Amniotic epithelial cell (primary cell): ENCODE results near the gene RAPGEF6.

Source experiments
- DNase-seq: peaks from one replicate; pipeline ENCODE4 v3.0.0-alpha.2; 2010; ENCODE audit warnings: low read depth

Gene RAPGEF6, protein sequence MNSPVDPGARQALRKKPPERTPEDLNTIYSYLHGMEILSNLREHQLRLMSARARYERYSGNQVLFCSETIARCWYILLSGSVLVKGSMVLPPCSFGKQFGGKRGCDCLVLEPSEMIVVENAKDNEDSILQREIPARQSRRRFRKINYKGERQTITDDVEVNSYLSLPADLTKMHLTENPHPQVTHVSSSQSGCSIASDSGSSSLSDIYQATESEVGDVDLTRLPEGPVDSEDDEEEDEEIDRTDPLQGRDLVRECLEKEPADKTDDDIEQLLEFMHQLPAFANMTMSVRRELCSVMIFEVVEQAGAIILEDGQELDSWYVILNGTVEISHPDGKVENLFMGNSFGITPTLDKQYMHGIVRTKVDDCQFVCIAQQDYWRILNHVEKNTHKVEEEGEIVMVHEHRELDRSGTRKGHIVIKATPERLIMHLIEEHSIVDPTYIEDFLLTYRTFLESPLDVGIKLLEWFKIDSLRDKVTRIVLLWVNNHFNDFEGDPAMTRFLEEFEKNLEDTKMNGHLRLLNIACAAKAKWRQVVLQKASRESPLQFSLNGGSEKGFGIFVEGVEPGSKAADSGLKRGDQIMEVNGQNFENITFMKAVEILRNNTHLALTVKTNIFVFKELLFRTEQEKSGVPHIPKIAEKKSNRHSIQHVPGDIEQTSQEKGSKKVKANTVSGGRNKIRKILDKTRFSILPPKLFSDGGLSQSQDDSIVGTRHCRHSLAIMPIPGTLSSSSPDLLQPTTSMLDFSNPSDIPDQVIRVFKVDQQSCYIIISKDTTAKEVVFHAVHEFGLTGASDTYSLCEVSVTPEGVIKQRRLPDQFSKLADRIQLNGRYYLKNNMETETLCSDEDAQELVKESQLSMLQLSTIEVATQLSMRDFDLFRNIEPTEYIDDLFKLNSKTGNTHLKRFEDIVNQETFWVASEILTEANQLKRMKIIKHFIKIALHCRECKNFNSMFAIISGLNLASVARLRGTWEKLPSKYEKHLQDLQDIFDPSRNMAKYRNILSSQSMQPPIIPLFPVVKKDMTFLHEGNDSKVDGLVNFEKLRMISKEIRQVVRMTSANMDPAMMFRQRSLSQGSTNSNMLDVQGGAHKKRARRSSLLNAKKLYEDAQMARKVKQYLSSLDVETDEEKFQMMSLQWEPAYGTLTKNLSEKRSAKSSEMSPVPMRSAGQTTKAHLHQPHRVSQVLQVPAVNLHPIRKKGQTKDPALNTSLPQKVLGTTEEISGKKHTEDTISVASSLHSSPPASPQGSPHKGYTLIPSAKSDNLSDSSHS (N-terminal part only)

DNA sequence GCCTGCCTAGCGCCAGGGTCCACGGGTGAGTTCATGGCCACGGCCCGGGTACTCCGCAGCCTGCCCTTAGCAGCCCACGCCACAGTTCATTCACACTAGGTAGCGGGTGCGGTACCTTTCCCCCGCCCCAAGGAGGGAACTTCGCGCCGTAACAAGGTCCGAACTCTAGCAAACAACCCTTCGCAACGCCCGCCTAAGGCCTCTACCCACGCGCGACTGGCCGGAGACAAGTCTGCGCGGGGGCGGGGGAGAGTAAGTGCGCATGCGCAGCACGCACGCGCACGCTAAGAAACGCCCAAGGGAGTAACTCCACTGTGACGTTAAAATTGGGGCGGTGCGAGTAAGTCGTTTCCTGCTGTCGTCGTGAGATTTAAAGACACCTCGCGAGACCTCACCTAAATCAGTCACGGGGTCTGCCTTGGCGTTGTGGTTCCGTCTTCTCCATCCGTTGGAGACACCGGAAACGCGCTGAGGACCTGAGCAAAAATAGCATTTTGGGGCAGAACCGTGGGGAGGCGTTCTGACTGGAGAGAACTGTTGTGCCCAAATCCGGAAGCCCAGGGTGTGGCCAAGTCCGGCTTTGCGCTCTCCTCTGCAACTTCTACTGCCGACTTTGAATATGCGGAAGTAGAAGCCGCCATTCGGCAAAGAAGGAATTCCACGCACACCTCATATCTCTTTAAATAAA lies at the start of gene RAPGEF6:
Gene RAPGEF6, minus strand, starts transcription at position 234 of the 688 bp plus-strand sequence. Its CDS starts 199 bp downstream, at position 35.
- peak; percentile 100 for DNase-seq

DNA sequence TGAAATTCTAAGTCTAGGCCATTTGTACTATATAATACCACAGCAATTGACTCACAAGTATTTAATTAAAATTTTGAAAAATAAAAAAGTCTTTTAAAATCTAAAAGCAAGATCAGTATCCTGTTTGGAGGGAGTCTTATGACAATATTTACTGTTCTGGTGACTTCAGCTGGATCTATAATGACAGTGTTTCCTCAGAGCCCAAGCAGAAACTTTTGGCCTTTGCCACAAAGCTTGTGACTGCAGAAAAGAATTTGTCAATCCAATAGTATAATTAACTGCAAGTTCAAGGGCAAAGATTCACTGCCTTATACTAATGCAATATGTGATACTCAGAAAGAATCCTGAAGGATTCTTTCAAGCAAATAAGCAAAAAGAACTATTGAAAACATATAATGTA lies 49.6 kb upstream of the RAPGEF6 start:
- no peak for DNase-seq

DNA sequence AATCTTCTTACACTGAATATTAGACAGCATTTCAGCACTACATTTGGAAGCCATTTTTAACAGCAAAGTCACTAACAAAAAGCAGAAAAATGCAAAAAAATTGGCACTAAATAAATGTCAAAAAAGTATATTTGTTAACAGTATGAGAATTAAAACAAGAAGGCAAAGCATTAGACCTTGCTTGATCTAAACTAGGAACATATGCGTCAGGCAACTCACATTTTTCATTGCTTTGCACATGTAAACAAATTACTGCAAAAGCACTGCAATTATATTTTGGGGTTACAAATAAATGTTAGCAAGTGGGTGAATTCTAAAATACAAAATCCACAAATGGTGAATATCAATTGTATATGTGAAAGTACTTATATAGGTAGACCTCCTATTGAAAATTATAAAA lies 49.0 kb upstream of the RAPGEF6 start:
- DNase-seq = no peak

DNA sequence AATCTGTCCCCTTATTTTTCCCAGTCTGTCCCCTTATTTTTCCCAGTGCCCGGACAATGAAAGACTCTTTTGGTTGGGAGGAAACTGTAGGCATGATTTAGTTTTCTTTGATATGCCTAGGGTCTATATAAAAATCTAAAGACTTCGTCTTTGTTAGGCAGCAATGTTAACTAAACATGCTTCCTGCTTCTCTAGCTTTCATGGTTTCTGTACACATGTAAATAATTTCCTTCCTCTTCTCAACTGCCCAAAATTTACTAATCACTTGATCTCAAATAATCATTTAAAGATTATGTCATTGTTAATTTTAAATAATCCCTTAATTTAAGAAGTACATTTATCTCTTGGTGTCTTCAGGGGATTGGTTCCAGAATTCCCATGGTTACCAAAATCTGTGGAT lies 47.8 kb upstream of the RAPGEF6 start:
- DNase-seq = no peak

DNA sequence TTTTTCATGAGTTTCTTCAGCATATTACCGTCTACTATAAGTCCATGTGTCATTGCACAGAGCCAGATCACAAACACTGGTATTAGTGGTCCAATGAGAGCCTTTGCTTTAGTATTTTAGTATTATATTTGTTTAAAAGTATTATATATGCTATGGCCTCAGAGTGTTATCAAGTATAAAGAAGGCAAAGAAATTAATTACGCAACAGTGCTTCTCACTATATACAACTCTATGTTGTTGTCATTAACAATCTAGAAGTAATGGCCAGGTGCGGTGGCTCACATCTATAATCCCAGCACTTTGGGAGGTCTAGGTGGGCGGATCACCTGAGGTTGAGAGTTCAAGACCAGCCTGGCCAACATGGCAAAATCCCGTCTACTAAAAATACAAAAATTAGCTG lies 47.1 kb upstream of the RAPGEF6 start:
- no peak for DNase-seq

DNA sequence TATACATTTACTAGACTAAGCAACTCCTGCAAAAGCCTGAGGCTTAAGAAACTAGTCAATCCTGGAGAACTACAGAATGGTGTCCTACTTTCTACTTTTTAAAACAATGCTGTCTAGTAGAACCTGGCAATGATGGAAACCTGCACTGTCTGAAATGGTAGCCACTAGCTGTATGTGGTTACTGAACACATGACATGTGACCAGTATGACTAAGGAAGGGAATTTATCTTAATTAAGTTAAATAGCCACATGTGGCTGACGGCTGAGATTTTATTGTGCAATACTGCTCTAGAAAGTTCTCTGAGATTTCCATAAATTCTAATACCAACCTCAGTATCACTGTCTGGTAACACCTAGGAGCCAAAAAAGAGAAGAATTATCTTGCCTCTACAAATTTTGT lies 44.9 kb upstream of the RAPGEF6 start:
- peak; percentile 90 for DNase-seq

DNA sequence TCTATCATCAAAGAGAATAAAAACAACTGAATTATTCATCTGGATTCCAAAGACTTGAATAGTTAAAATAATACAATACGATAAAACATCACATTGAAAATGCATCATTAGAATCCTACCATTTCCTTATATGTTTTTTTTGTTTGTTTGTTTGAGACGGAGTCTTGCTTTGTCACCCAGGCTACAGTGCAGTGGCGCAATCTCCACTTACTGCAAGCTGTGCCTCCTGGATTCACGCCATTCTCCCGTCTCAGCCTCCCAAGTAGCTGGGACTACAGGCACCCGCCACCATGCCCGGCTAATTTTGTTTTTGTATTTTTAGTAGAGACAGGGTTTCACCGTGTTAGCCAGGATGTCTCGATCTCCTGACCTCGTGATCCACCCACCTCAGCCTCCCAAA lies 43.2 kb upstream of the RAPGEF6 start:
- DNase-seq = peak; percentile 36

DNA sequence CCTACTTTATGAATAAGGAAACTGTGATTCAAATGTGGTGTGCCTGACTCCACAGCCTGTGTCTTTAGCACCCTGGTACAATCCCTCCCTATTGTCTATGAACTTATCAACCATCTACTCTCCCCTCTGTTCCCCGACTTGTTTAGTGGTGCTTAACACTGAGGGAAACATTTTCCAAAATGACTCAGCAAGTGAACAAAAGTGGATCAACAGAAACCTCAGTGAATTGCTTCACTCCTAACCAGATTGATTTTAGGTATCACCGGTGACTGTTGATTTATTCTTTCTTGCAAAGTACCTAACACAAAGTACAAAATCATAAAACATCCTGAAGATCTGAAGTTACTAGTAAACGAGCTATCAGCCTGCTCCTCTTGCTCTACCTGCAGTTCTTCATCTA lies 42.1 kb upstream of the RAPGEF6 start:
- peak; percentile 82 for DNase-seq

DNA sequence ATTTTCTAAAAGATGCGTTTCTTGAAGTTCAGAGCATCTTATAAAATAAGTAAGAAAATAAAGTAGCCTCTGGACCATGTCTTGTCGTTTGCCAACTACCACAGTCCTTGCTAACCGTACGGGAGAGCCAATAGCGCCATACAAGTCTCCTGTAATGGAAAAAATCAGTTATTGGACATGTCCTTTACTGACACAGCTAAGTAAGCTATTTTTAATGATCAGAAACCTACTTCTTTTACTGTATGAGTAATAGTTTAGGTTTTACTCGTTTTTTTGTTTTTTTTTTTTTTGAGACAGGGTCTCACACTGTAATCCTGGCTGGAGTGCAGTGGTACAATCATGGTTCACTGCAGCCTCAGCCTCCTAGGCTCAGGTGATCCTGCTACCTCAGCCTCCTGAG lies 37.7 kb upstream of the RAPGEF6 start:
- no peak for DNase-seq

DNA sequence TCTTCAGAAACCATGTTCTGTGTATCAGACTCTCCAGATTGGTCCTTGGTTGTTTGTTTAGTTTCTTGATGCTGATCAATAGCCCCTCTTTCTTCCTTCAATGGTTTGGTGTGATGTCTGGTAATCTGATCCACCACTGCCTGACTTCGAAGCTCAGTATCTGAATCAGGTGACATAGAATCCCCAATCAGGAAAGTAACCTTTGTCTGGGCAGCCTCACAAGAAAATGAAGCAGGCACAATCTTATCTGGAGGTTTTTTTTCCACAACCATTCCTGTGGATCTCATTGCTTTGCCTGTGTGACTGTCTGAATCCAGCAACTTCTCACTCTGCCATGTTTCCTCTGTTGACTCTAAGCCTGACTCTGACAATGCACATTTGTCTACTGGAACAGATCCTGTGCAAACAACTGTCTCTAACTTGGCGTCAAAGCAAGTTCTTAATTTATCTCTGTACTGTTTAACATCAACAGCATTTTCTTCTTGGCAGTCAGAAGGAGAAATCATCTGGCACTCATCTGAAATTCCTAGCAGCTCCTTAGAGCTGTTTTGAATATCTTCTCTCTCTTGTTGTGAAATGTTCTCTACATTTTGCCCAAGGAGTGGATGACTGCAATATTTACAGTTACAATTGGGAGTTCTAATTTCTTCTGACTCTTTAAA lies 37.1 kb upstream of the RAPGEF6 start:
- DNase-seq = peak; percentile 100

DNA sequence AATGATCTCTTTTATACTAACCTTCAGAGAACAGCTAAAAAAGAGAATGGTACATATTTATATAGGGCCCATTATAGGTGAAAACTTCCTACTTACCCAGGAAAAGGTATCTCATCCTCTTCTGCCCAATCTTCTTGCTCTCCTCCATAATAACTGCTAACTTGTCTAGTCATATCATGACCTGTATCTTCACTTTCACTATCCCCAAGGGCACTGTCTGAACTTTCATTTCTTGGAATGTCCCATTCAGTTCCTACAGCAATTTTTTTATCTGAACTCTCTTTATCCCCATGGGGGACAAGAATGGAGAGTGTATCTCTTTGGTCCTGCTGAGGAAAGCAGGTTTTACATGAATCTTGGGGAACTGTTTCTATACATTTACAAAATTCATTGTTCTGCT lies 36.4 kb upstream of the RAPGEF6 start:
- peak; percentile 33 for DNase-seq

DNA sequence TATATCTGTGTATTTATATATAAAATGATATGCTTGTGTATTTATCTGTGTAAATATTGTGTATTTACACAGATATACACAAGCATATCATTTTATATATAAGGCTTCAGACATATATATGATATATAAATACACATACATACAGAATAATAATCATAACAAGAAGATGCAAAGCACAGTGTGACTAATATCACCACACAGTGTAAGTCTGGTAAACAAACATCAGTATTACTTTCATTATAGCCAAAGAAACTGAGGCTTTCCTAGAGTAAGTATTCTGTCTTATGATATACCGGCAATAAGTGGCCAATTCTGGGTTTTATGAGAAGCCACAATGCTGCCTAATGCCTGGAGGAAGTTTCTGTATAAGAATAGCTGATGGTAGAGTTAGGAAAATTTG lies 29.9 kb upstream of the RAPGEF6 start:
- DNase-seq = no peak

DNA sequence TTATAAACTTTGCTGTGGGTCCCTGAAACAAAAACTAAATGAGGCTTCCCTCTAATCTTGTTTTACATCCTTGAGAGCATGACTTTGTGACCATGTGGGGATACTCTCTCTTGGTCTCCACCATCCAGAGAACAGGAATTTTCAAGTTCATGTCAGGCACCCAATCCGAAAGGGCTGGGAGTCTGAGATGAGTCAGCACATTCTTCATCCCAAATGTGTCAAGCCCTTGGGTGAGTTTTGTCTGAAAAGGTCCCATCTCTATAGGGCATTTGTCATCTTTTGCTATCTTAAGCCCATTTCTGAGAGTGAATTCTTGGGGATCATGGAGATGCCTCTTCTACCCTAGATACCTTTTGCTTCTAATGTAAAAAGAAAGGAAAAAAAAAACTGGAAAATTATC lies 26.9 kb upstream of the RAPGEF6 start:
- DNase-seq = no peak

DNA sequence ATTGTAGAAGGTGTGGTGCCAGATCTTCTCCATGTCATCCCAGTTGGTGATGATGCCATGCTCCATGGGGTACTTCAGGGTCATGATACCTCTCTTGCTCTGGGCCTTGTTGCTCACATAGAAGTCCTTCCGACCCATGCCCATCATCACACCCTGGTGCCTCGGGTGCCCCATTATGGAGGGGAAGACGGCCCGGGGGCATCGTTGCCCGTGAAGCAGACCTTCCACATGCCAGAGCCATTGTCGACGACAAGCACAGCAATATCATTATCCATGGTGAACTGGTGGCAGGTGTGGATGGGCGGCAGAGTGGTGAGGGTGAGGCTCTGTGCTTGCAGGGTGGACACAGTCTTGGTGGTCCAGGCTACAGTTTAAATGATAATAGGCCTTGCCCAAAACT lies 24.8 kb upstream of the RAPGEF6 start:
- no peak for DNase-seq

DNA sequence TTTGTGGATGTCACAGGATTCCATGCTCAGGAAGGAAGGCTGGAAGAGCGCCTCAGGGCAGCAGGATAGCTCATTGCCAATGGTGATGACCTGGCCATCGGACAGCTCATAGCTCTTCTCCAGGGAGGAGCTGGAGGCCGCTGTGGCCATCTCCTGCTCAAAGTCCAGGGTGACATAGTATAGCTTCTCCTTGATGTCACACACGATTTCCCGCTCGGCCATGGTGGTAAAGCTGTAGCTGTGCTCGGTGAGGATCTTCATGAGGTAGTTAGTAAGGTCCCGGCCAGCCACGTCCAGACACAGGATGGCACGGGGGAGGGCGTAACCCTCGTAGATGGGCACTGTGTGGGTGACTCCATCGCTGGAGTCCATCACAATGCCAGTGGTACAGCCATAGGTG lies 24.3 kb upstream of the RAPGEF6 start:
- DNase-seq = no peak

DNA sequence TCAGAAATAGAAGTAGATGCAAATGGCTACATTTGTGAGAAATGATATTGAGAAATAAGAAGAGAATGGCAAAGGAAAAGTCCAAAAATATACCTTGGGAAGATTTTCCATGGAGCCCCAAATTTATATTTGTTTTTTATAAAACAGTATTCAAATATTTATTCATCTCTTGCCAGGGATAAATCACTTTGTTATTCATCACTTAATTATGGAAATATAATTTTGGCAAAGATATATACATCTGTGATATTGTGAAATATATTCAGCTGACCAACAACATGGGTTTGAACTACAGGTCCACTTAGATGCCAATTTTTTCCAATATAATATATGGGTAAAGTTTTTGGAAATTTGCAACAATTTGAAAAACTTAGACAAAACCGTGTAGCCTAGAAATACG lies 19.7 kb upstream of the RAPGEF6 start:
- no peak for DNase-seq

DNA sequence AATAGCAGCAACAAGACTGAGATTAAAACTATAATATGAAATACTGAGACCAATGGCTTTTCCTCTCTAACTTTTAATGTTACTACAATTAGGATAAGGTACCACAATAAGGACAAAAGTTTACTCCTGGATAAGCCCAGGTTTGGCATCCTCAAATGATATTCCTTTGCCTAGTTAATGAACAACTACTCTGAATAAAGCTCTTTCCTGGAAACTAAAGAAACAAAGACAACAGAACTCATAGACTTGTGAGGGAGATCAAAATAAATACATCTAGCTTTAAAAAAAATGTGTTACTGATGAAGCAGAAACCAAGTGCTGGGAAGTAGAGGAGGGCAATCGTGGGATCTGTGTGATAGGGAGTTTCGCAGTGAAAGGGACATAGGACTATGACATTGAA lies 19.3 kb upstream of the RAPGEF6 start:
- DNase-seq = no peak

DNA sequence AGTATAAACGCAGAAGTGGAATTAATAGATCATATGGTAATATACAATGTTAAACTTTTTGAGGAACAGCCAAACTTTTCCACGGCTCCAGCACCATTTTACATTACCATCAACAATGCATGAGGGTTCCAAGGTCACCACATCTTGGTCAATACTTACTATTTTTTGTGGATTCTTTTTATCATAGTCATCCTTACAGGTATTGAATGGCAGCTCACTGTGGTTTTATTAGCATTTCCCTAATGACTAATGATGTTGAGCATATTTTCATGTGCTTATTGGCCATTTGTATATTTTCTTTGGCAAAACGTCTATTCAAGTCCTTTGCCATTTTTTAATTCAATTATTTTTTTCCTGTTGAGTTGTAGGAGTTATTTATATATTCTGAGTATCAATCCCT lies 14.1 kb upstream of the RAPGEF6 start:
- no peak for DNase-seq

DNA sequence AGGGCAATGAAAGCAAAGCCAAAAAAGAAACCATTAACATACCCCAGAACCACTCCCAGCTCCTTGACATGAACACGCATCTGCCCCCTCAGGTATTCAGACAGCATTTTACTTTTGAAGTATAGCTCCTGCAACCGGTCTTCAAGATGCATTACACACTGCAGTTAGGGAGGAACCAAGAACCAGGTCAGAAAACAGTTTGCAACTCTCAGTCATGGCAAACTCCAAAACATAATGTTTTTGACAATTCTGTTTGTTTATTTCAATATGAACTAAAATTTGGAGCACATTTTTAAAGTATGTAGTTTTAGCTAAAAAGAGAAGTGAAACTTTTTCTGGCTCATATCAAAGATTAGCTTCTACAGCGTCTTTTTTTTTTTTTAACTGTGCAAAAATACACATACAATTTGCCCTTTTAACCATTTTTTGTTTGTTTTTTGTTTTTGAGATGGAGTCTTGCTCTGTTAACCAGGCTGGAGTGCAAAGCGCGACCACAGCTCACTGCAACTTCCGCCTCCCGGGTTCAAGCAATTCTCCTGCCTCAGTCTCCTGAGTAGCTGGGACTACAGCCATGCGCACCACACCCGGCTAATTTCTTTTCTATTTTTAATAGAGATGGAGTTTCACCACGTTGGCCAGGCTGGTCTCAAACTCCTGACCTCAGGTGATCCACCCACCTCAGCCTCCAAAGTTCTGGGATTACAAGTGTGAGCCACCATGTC lies 12.2 kb upstream of the RAPGEF6 start:
- no peak for DNase-seq

DNA sequence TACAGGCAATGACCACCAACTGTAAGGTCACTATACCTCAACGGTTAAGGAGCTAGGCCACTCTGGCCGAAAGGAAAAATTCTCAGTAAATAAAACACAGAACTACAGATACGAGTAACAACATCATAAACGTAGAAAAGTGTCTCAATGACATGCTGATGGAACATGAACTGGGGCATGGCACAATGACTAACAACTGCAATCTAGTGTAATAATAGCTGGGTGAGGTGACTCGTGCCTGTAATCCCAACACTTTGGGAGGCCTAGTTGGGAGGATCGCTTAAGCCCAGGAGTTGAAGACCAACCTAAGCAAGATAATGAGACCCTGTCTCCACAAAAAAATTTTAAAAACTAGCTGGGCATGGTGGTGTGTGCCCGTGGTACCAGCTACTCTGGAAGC lies 9.8 kb upstream of the RAPGEF6 start:
- peak; percentile 34 for DNase-seq

DNA sequence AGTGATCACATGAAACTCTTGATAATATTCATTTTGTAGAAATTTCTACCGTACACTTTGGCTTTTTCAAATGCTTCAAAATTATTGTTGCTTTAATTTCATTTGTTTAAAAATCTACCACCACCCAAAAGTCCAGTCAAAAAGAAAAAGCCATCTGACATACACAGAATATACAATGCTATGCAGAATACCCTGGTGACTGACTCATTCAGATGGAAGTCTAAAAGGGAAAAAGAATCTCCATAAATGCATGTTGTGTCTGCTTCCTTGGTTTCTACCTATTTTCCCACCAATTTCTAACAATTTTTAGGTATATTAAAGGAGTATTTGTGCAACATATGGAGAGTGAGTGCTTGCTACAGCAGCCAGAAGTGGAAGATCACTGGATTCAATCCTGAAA lies 9.3 kb upstream of the RAPGEF6 start:
- no peak for DNase-seq
